Right hindlimb (tissue), 1 donor: ENCODE data around the gene C4orf46.
"Not testable (repeated sequence)": the region's sequence is repeated elsewhere in the genome, so short reads cannot be mapped to it uniquely, and the experiment has no call there.

Experiments used
- DNase-seq: peaks from one replicate; pipeline ENCODE4 v3.0.0-alpha.2; 2018

C4orf46 gene

GRCh38 chr4:158671665-158671914, at the start of gene C4orf46:
C4orf46 (minus strand) TSS chr4:158671887; CDS start chr4:158671801, 86 bp downstream.
- no peak for DNase-seq

GRCh38 chr4:158715802-158716201, 44.1 kb upstream of the C4orf46 start:
- no peak for DNase-seq

GRCh38 chr4:158714937-158715336, 43.2 kb upstream of the C4orf46 start:
- DNase-seq, result no peak

- DNase-seq, result not testable (repeated sequence)
Measured at GRCh38 chr4:158712622-158713021, 40.9 kb upstream of the C4orf46 start.

GRCh38 chr4:158710814-158711213, 39.1 kb upstream of the C4orf46 start:
- no peak for DNase-seq

GRCh38 chr4:158704274-158704673, 32.6 kb upstream of the C4orf46 start:
- no peak for DNase-seq

- no peak for DNase-seq
Measured at GRCh38 chr4:158688813-158689212, 17.1 kb upstream of the C4orf46 start.

- peak; percentile 38 for DNase-seq
Measured at GRCh38 chr4:158682066-158682465, 10.4 kb upstream of the C4orf46 start.

GRCh38 chr4:158681629-158682028, 9.9 kb upstream of the C4orf46 start:
- DNase-seq, result no peak

GRCh38 chr4:158678767-158679166, 7.1 kb upstream of the C4orf46 start:
- DNase-seq, result no peak

- no peak for DNase-seq
Measured at GRCh38 chr4:158676076-158676475, 4.4 kb upstream of the C4orf46 start.

- no peak for DNase-seq
Measured at GRCh38 chr4:158673633-158674032, 1.9 kb upstream of the C4orf46 start.

- DNase-seq, result peak; percentile 100
Measured at GRCh38 chr4:158671915-158672806, 474 bp upstream of the C4orf46 start, which contains the start of gene ETFDH. ETFDH (plus strand) TSS chr4:158672296; CDS start chr4:158672457, 161 bp downstream.

- DNase-seq, result peak; percentile 88
Measured at GRCh38 chr4:158670975-158671664, 567 bp downstream of the C4orf46 start.

GRCh38 chr4:158669310-158669709, 2.4 kb downstream of the C4orf46 start:
- DNase-seq, result no peak

GRCh38 chr4:158667651-158668198, 4.0 kb downstream of the C4orf46 start:
- no peak for DNase-seq

- no peak for DNase-seq
Measured at GRCh38 chr4:158666892-158667291, 4.8 kb downstream of the C4orf46 start.

- no peak for DNase-seq
Measured at GRCh38 chr4:158664806-158665205, 6.9 kb downstream of the C4orf46 start.

GRCh38 chr4:158663707-158664625, 7.7 kb downstream of the C4orf46 start:
- DNase-seq, result not testable (repeated sequence)

- not testable (repeated sequence) for DNase-seq
Measured at GRCh38 chr4:158663255-158663654, 8.4 kb downstream of the C4orf46 start.

- DNase-seq, result no peak
Measured at GRCh38 chr4:158657291-158657690, 14.4 kb downstream of the C4orf46 start.

- DNase-seq, result no peak
Measured at GRCh38 chr4:158656439-158656838, 15.2 kb downstream of the C4orf46 start.

GRCh38 chr4:158652920-158653319, 18.8 kb downstream of the C4orf46 start:
- no peak for DNase-seq
